GM12878 (cell line): Measurements from ENCODE around the gene BNC2. TPM values are rescaled to one million over a fixed set of nuclear protein-coding genes. Genes with fewer than 3 reads are reported as not detected.

ENCODE experiments used
- CBX3 ChIP-seq: fragments of 200-600 bp; sonication (generic); IDR thresholded peaks from 2 replicates; pipeline ENCODE4 v1.6.1; 2016; ENCODE audit warnings: low read depth, borderline replicate concordance
- CEBPZ ChIP-seq: fragments of 150-350 bp; IDR thresholded peaks from 2 replicates; pipeline ENCODE4 v1.6.1; 2016; ENCODE audit warnings: low read depth, low read length
- E2F8 ChIP-seq: fragments of 450-650 bp; IDR thresholded peaks from 2 replicates; pipeline ENCODE4 v1.6.1; 2018; ENCODE audit warnings: mild to moderate bottlenecking, low read depth, moderate library complexity; ENCODE audit not compliant: partially characterized antibody
- HCFC1 ChIP-seq: fragments of 150-350 bp; IDR thresholded peaks from 2 replicates; pipeline ENCODE4 v1.6.1; 2014; ENCODE audit warnings: low read length
- NR2C1 ChIP-seq: fragments of 450-650 bp; IDR thresholded peaks from 2 replicates; pipeline ENCODE4 v1.6.1; 2017; ENCODE audit warnings: antibody characterized with exemption, mild to moderate bottlenecking, moderate library complexity
- STAT3 ChIP-seq: IDR thresholded peaks from 2 replicates; pipeline ENCODE4 v1.6.1; 2011; ENCODE audit warnings: low read depth, low read length, improper control_type of control experiment
- USF1 ChIP-seq: IDR thresholded peaks from 2 replicates; pipeline ENCODE4 v1.6.1; 2011; ENCODE audit warnings: borderline replicate concordance, low read depth, mild to moderate bottlenecking, moderate library complexity, mixed read lengths, low read length; ENCODE audit not compliant: insufficient read depth; ENCODE audit errors: extremely low read length
- polyA plus RNA-seq, 11 experiments: library from polyadenylated mRNA; depleted of rRNA in 4 of 11; unstranded in 6 of 11; stranded (reverse) in 5 of 11; fragments of >200 nt; fragmentation: Nextera tagmentation in 4 of 11; fragmentation: Illumina TruSeq in 1 of 11; extraction: Ambion mirVana in 4 of 11; extraction: Trizol in 1 of 11; gene quantifications; 1 replicate in 1 of 11; 2 replicates in 10 of 11; pipeline versions ENCODE4 v1.2.1 to v1.2.3, GENCODE V29; 2011 to 2016; ENCODE audit warnings: inconsistent platforms in 2 of 11, missing spikeins in 2 of 11, low read depth in 1 of 11
- total RNA-seq, 4 experiments: library from RNA; depleted of rRNA in 3 of 4; stranded (reverse); fragments of >200 nt in 3 of 4; fragmentation: Illumina TruSeq in 1 of 4; extraction: Trizol in 1 of 4; gene quantifications; 2 replicates each; pipeline versions ENCODE4 v1.2.1 to v1.2.3, GENCODE V29; 2013 to 2021

The BNC2 gene
- total and polyA plus RNA-seq, 10 of the 15 experiments (the other 5 are each of a cell fraction or from before 2014, with no cell fraction given): 0.05 to 14.5 (median 0.26) TPM

GRCh38 chr9:16613605-16614004 is 256.9 kb downstream of the BNC2 start (continued):
- TF ChIP-seq CEBPZ: no peak
- TF ChIP-seq NR2C1: no peak
- no peak for TF ChIP-seq HCFC1
- no peak for TF ChIP-seq STAT3
- TF ChIP-seq E2F8: no peak
- no peak for TF ChIP-seq CBX3
- TF ChIP-seq USF1: no peak
